Upper lobe of left lung (tissue), 4 donors: ENCODE measurements around the gene CNN2.

Source experiments
- POLR2A ChIP-seq, 4 donors: fragments of 450-650 bp; IDR thresholded peaks; one replicate each; pipeline ENCODE4 v1.5.1; 2016 to 2017; ENCODE audit warnings: antibody characterized with exemption in 4 of 4, mild to moderate bottlenecking in 2 of 4
- TF ChIP-seq, protein P1 (sequence below), 6 experiments: fragments of 450-650 bp in 4 of 6; fragments of 200-600 bp in 2 of 6; sonication (generic) in 2 of 6; IDR thresholded peaks; one replicate each; pipeline ENCODE4 v1.5.1; 2016 to 2019; ENCODE audit warnings: antibody characterized with exemption in 6 of 6

DNA sequence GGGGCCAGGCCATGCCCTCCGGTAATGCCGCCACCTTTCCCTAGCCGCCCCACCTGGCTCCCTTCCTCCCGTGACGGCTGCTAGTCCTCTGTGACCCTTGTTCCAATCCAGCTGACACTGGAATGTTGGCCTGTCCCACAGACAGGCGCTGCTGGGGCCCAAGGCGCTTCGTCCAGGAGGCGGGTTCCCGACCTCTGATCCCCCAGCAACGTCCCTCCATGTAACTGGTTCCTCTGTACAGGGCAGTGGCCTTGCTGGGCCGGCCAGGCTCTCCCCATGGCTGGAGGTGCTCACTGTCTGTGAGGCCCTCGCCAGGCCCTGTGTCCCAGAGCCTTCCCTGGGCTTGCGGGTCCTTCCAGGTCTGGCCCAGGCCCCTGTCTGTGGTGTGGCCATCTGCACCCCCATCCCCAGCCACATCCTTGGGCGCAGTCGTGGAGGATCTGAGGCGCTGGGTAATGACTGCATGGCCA is 33.0 kb upstream of the CNN2 start:
- no peak for TF ChIP-seq POLR2A (IDR thresholded peaks at IDR 0.05)
- TF ChIP-seq, protein P1, sequence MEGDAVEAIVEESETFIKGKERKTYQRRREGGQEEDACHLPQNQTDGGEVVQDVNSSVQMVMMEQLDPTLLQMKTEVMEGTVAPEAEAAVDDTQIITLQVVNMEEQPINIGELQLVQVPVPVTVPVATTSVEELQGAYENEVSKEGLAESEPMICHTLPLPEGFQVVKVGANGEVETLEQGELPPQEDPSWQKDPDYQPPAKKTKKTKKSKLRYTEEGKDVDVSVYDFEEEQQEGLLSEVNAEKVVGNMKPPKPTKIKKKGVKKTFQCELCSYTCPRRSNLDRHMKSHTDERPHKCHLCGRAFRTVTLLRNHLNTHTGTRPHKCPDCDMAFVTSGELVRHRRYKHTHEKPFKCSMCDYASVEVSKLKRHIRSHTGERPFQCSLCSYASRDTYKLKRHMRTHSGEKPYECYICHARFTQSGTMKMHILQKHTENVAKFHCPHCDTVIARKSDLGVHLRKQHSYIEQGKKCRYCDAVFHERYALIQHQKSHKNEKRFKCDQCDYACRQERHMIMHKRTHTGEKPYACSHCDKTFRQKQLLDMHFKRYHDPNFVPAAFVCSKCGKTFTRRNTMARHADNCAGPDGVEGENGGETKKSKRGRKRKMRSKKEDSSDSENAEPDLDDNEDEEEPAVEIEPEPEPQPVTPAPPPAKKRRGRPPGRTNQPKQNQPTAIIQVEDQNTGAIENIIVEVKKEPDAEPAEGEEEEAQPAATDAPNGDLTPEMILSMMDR (IDR thresholded peaks at IDR 0.05): no peak
